ENCODE results near the gene PTPRE.

PTPRE gene

DNA sequence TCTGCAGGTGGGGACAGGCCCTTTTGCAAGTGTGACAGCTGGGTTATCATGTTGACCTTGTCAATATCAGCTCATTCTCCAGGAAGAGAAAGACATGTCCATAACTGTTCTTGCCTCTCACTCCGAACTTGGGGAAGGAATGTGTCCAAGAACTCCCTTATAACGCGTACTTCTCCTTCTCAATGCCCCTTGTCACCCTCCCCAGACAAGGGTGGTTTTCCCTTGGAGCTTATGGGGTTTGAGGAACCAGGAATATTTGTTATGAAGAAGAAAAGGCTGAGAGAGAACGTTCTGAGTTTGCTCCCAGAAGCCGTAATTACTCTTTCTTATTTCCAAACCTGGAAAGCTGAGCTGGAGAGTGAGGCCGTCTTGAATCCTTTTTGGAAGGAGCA, 141.9 kb downstream of the PTPRE start:
- DNase-seq, result no peak

DNA sequence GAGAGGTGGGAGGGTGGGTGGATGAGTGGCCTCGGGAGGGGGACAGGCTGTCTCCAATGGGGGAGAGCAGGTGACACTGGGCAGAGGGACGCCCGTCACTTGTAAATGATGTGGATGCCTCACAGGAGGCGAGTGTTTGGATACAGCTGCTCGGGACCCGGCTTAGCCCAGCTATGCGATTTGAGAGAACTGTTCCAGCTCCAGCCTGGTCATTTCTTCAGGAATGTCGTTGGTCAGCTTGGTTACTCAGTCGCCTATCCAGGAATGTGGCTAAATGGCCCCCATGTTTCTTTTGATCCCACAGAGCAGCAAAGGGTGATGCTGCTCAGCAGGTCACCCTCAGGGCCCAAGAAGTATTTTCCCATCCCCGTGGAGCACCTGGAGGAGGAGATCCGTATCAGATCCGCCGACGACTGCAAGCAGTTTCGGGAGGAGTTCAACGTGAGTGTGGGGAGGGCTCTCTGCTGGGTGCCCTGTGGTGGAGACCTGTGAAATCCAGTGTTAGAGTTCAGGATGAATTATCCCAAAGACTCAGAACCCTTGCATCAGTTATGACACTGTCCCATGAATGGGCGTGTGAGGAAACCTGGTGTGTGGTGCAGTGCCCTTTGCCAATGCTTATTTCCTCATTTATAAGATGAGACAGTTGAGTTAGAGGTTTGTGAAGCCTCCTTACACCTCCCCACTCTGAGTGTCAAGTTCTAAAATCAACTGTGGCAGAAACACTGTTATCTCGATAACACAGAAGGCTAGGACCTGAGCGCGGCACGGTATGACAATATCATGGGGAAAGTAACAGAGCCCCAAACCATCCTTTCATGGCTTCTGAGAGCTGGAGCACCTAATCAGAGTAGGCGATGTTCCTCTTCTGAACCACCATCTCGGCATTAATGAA, 142.6 kb downstream of the PTPRE start:
- DNase-seq, result peak; percentile 62

DNA sequence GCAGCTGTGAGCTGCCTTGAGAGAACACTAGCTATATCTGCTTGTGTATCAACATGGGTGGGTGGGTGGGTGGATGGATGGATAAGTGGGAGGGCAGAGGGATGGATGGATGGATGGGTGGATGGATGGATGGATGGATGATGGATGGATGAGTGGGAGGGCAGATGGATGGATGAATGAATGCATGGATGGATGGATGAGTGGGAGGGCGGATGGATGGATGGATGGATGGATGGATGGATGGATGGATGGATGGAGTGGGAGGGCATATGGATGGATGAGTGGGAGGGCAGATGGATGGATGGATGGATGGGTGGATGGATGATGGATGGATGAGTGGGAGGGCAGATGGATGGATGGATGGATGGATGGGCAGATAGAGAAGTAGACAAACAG, 143.2 kb downstream of the PTPRE start:
- DNase-seq, result no peak

DNA sequence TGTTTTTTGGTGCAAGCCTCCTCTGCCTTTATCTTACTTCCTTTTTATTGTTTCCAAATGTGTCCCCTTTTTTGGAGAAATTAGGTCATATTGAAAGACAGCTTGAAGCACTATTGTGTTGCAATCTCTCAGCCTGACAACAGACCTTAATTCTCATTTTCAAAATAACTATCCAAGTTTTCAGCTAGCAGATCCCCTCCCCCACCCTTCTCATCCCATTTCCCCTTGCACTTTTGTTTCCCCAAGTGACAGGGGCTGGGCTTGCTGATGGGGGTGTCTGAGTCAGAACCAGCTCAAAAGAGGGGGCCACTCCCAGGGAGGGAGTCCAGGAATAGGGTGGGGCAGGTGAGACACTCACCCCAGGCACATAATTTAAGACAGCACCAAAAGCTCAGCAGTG, 144.0 kb downstream of the PTPRE start:
- DNase-seq, result no peak

DNA sequence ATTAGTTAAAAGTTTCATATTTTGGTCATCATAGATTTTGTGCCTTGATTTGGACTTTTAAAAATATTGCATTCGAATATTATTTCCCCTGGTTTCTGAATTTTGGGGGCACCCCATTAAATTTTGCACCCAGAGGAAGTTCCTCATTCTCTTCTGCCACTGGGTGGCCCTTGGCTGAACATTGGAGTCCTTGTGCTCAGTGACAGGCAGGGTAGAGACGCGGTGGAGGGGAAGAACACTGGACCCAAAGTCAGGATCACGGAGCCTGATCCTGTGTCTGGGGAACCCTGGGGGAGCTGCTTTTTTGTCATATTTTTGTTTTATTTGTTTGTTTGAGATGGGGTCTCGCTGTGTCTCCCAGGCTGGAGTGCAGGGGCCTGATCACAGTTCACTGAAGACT, 144.6 kb downstream of the PTPRE start:
- no peak for DNase-seq

DNA sequence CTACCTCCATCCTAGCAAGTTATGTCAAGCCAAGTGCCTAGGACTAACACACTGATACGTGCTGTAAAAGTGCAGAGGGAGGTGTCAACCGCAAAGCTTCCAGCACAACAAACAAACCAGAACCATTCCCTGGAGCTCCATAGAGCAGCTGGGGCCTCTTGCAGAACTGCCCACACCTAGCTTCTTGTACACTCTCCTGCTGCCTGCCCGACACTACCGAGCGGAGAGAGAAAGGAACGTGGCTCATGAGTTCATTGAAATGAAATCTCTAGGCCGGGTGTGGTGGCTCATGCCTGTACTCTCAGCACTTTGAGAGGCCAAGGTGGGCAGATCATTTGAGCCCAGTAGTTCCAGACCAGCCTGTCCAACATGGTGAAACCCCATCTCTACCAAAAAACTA, 145.8 kb downstream of the PTPRE start:
- no peak for DNase-seq

DNA sequence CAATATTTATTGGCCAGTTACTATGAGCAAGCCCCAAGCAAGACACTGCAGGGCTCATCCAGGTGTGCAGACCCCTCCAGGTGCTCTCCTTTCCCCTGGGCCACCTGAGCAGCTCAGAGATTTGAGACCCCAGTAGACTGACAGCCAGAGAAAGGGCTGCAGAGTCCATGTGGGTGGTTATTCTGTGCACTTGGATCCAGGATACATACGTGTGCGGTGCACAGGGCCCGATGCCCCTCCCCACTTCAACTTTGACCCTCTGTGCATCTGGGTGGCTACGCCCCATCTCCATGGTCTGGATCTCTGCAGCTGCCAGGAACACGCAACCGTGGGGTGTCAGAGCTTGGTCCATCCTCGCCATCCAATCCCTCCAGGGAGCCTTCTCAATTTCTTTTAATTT, 146.5 kb downstream of the PTPRE start:
- DNase-seq, result no peak

DNA sequence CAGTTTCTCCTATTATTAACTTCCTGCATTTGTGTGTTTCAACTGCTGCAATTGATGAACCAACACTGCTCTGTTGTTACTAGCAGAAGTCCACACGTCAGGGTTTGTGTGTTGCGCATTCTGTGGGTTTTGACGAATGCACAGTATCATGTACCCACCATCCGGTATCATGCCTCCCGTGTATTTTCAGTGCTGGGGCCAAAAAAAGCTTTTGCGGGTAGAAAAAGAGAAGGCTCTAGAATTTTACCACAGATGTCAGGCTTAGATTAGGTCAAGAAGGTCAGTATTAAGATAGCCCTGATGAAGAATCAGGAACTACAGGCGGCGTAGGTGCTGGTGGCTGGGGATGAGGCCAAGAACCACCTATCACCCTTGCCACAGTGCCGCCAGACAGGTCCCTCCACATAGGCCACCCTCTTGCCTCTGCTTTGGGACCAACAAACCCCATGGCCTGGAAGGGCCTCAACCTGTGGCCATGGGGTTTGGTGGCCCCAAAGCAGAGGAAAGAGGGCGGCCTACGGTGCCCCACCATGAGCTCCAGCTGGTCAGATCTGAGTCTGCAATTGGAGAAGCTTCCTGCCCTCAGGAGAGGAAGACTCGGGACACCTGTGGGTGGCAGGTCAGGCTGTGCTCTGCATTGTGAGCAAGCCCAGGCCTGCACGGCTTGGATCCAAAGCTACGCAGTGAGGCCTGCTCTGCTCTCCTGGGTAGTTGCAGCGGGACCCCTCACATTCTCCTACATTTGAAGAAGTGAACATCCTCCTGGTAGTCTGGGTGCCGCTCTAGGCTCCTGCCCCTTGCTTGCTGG, 147.5 kb downstream of the PTPRE start:
- peak; percentile 47 for DNase-seq

DNA sequence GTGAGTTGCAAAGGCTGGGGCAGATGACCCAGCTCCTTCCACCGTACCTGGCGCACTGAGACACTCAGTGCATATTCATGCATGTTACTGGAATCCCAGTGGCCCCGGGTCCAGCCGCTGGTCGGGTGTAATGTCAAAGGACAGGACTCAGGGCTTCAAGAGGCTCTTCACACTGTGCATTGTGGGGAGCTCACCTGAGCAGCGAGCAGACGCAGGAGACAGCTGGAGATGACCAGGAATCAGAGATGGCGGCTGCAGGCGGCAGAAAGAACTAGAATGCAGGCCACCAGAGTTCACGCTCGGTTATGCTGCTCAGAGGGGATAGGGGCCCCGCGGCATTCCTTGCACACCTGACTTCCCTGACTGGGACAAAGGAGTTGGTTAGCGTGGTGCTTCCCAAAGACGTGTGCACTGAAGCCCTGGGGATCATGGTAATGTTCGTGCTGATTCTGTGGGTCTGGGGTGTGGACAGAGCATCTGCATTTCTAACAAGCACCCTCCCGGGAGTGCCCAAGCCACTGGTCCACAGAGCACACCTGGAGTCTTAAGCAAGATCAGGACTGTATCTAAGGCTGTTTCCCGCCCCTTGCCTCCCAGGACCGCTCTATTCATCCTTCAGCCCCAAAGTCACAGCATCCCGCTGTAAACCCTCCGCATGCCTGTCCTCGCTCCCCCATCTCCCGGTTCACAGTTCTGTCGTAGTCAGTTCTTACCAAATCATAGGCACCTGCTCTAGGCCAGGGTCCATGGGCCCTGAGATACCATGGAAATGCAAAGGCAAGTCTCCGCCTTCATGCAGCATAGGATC, 148.4 kb downstream of the PTPRE start:
- DNase-seq, result no peak

DNA sequence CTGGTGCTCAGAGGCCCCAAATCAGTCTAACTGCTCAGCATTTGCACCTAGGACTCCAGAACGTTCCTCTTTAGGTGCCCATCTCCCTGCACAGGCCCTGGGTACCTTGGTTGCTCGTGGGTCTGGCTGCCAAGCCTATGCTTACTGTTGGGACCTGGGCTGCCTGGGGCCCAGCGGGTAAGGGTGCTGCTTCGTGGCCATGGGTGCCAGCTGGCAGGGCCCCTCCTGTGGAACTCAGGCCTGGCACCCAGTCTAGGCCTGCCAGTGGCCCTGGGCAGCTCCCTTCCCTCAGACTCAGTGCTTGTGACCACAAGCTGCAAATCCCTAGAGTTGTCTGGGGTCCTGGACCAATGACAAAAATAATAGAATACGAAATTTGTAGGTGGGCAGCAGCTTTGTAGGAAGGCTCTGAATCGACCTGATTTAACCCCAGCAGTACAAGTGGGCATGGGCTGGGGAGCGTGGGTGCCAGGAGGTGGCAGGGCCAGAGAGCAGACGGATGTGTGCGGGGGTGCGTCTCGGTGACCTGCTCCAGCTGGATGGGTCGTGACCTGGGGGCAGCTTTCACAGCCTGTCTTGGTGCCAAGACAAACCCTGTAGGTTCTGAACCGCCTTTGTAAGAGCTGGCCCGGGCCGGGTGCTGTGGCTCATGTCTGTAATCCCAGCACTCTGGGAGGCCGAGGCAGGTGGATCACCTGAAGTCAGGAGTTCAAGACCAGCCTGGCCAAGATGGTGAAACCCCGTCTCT, 149.6 kb downstream of the PTPRE start:
- DNase-seq, result no peak

DNA sequence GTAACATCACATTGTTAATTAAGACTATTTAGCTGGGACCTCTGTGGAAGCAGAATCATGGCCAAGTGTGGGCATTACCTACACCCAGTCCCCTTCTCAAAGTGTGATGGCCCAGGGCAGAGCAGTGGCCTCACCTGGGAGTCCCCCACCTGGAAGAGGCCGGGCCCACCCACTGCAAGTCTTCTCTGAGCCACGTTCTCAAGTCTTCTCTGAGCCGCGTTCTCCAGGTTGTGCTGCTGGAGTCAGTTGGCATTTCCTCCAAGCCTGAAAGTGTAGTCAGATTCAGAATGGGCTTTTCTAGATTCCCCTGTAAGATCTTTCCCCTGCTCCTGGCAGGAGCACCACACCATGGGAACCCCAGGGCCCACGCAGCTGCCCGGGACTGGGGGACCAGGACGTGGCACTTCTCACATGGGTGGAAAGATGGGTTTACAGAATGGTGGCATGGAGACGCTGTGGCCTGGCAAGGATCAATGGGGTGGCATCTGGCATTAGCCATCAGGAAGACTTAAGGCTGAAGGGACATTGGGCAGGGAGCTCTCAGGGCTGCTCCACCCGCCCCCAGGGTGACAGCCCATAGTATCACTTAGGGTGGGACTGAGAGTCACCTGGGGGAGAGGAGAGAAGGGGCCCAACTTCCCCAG, 151.3 kb downstream of the PTPRE start:
- DNase-seq, result no peak

DNA sequence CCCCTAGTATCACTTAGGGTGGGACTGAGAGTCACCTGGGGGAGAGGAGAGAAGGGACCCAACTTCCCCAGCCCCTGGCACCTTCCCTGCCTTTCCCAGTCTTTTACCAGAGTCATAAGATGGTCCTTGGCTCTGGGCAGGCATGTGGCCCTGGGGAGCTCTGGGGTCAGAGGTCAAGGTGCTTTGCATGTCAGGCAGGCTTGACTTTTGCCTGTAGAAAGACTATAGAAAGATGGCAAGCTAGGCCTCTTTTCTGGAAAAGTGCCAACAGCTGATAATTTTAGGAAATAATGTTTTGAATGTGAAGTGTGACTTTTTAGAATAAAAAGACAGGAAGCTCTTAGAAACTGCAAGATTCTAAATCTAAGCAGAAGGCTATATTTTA, 151.8 kb downstream of the PTPRE start:
- DNase-seq, result no peak

DNA sequence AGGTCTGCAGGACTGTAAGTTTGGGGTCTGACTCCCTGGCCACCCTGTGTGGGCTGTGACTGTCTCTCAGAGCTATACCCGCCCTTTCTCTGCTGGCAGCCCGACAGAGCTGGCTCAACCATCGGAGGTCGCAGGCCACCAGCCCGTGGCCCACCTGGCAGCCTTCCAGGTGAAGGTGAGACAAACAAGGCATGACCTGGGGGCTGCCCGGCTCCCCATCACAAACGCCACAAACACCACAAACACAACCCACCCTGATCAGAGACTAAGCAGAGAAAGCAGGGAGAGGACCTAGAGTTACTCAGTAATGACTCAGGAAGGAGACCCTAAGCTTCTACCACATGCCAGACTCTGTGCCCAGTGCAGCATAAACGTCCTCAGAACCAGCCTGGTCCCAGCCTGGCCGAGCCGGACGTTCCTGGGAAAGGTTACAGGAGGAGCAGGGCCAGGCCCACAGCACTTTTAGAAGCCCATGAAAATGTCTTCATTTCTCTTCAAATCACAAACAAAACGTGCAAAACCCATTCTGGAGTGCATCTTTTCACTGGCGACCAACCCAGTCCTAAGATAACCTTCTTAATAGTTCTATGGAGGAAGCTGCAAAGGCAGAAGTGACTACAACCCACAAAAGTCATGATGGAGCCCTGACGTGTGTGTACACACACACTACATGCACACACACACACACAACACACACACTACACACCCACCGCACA, 152.5 kb downstream of the PTPRE start:
- no peak for DNase-seq

DNA sequence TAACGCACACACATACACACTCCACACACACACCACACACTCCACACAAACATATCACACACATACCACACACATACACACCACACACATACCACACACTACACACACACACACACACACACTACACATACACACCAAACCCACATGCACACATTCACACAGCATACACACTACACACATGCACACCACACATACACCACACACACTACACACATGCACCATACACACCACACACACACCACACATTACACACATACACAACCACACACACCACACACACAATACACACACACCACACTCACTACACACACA, 153.0 kb downstream of the PTPRE start:
- no peak for DNase-seq

DNA sequence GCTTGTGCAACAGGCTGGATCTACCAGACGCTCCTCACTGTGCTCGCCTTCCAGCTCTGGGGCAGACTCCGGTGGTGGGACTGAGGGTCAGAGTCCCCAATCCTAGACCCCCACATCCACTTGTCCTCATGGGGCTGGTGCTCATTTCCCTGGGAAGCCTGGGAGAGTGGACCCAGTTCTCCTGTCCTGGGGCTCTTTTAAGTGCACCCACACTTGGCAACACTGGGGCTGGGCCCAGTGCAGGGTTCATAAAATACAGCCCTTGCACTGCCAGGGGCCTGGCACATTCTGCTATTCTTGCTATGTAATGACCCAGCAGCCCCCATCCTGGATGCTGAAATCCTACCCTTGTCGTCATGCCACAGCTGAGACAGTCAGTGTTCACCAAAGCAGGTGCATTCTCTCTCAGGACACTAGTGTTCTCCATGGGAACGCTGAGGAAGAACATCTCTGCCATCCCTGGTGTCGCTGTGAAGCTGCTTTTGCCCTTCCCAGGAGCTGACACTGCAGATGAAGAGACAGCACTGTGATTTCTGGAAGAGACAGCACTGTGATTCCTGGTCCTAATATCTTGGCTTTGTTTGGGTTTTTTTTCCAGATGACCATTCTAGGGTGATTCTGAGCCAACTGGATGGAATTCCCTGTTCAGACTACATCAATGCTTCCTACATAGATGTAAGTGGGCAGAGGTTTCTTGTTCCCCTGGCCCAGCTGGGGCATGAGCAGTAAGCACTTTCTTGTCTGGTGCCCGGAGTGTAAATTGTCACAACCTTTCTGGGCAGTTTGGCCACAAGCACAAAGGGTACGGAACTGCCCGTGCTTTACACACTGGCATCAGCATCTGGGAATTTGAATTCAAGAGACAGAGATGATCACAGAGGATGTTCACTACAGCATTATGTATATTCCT, 153.7 kb downstream of the PTPRE start:
- no peak for DNase-seq

DNA sequence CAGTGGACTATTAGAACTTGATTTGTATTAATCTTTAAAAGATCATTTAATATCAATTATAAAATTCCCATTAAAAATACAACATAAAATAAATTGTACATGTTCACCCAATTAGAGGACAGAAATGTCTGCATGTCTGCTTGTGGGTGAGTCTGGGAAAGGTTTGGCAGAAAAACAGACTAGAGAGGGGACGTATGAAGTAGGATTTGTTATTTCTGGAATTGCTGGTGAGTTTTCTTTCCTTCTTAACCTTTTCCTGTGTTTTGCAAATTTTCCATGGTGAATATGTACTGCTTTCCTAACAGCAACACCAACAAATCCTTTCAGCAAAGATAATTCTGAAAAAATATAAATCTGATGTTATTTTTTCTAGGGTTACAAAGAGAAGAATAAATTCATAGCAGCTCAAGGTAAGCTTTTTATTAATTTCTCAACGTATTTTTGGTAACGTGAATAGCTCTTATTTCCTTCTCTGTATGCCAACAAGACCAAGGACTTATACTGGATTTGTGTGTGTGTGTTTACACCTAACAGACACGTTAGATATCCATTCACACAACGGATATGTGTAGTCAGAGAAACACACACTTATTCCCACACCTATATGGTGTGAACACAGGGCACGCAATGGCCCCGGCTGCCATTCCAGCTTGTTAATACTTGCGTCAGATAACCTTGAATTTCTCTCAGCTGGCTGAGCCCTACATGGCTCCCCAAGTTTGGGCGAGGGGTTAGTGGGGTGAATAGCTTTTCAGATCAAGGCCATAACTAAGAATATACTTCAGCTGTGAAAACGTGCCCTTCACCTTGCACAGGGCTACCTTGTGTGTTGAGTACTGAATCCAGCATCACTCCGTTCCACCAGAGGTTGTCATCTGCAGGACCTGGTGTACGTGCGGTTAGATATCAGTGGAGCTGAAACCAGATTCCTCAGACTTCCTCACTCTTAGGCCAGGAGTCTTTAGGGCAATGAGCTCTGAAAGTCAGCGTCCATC, 154.7 kb downstream of the PTPRE start:
- no peak for DNase-seq

DNA sequence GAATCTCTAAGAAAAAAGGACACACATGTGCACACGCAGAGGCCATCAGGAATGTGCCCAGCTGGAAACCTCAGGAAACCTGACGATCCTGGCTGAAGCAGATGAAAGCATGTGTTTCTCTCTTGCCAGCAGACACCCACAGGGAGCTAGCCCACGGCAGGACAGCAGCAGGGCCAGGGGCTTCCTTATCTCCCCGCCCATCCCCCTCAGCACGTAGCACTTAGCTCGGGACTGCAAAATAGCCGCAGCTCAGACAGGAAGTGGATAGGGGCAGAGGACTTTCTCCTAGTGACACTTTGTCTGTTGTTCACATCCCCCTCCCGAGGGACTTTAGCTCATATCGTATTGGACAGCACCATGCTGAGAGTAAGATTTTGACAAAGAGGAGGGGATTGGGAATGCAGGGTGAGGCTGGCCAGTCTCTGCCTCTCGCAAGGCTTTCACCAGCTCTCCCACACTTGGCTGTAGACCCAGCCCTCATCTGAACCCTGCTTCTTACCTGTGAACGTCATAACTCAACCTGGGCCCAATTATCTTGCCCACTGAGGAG, 155.5 kb downstream of the PTPRE start:
- DNase-seq, result peak; percentile 6

DNA sequence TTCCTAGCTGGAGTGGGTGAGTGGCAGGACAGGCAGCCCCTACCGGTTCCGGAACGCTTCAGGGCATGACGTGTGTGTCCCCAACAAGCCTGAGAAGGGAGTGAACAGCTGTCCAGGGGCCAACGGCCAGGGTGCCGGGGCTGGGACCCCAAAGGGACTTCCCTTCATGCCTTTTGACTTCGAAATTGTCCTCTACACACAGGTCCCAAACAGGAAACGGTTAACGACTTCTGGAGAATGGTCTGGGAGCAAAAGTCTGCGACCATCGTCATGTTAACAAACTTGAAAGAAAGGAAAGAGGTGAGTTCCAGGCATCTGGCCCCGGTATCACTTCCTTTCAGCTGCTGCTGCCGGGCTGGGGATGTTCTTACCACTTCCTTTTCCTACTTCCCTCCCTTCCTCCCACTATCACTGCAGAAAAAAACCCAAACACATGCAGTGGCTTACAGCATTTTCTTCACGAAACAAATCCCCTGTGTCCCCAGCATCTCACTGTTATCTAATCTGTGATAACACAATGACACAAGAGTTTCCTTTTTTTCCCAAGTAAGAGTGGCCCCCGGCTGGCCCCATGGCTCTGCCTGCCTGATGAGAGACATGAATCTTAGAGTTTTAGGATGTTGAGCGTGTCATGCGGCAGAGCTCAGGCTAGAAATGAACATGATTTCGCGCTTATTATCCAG, 156.1 kb downstream of the PTPRE start:
- DNase-seq, result peak; percentile 29

Measured in hematopoietic multipotent progenitor cell treated with erythropoietin and hydrocortisone succinate and interleukin-3 and kit ligand, for 8 days (in vitro differentiated cells).